GM12878 (cell line): Measurements from ENCODE around the gene PCBD1. TPM values are rescaled to one million over a fixed set of nuclear protein-coding genes. Genes with fewer than 3 reads are reported as not detected.

ENCODE experiments used
- ATF7 ChIP-seq: fragments of 450-650 bp; IDR thresholded peaks from 2 replicates; pipeline ENCODE4 v1.6.1; 2016; ENCODE audit warnings: low read depth, mild to moderate bottlenecking
- BMI1 ChIP-seq: fragments of 450-650 bp; IDR thresholded peaks from 2 replicates; pipeline ENCODE4 v1.6.1; 2016; ENCODE audit warnings: mild to moderate bottlenecking, moderate library complexity, borderline replicate concordance
- CBX3 ChIP-seq: fragments of 200-600 bp; sonication (generic); IDR thresholded peaks from 2 replicates; pipeline ENCODE4 v1.6.1; 2016; ENCODE audit warnings: low read depth, borderline replicate concordance
- CEBPZ ChIP-seq: fragments of 150-350 bp; IDR thresholded peaks from 2 replicates; pipeline ENCODE4 v1.6.1; 2016; ENCODE audit warnings: low read depth, low read length
- ESRRA ChIP-seq: IDR thresholded peaks from 2 replicates; pipeline ENCODE4 v1.6.1; 2012; ENCODE audit warnings: mild to moderate bottlenecking, low read length, improper control_type of control experiment
- EZH2 ChIP-seq: IDR thresholded peaks from 2 replicates; pipeline ENCODE4 v1.6.1; 2012; ENCODE audit warnings: low read depth, mild to moderate bottlenecking, control low read depth, inconsistent platforms, low read length, borderline replicate concordance; ENCODE audit not compliant: control insufficient read depth
- MTA3 ChIP-seq: IDR thresholded peaks from 2 replicates; pipeline ENCODE4 v1.6.1; 2012; ENCODE audit warnings: low read length, inconsistent platforms, borderline replicate concordance
- NKRF ChIP-seq: fragments of 450-650 bp; conservative IDR thresholded peaks from 2 replicates; pipeline ENCODE4 v1.6.1; 2017; ENCODE audit warnings: mild to moderate bottlenecking, moderate library complexity
- RUNX3 ChIP-seq: IDR thresholded peaks from 2 replicates; pipeline ENCODE4 v1.6.1; 2012; ENCODE audit warnings: low read length, inconsistent platforms
- SMAD5 ChIP-seq: IDR thresholded peaks from 2 replicates; pipeline ENCODE4 v1.6.1; 2016; ENCODE audit warnings: antibody characterized with exemption, low read depth
- SMC3 ChIP-seq: IDR thresholded peaks from 2 replicates; pipeline ENCODE4 v1.6.1; 2011; ENCODE audit warnings: low read length, improper control_type of control experiment, borderline replicate concordance
- ZNF217 ChIP-seq: fragments of 450-650 bp; IDR thresholded peaks from 2 replicates; pipeline ENCODE4 v1.6.1; 2017; ENCODE audit warnings: antibody characterized with exemption, mild to moderate bottlenecking
- ZNF274 ChIP-seq: IDR thresholded peaks from one replicate; pipeline ENCODE4 v1.8.0; 2011; ENCODE audit not compliant: insufficient read length, insufficient read depth
- polyA plus RNA-seq, 11 experiments: library from polyadenylated mRNA; depleted of rRNA in 4 of 11; unstranded in 6 of 11; stranded (reverse) in 5 of 11; fragments of >200 nt; fragmentation: Nextera tagmentation in 4 of 11; fragmentation: Illumina TruSeq in 1 of 11; extraction: Ambion mirVana in 4 of 11; extraction: Trizol in 1 of 11; gene quantifications; 1 replicate in 1 of 11; 2 replicates in 10 of 11; pipeline versions ENCODE4 v1.2.1 to v1.2.3, GENCODE V29; 2011 to 2016; ENCODE audit warnings: inconsistent platforms in 2 of 11, missing spikeins in 2 of 11, low read depth in 1 of 11
- total RNA-seq, 4 experiments: library from RNA; depleted of rRNA in 3 of 4; stranded (reverse); fragments of >200 nt in 3 of 4; fragmentation: Illumina TruSeq in 1 of 4; extraction: Trizol in 1 of 4; gene quantifications; 2 replicates each; pipeline versions ENCODE4 v1.2.1 to v1.2.3, GENCODE V29; 2013 to 2021

The PCBD1 gene
- total and polyA plus RNA-seq, 10 of the 15 experiments (the other 5 are each of a cell fraction or from before 2014, with no cell fraction given): 5.6 to 66.8 (median 34.2) TPM

- TF ChIP-seq CEBPZ: no peak
- TF ChIP-seq MTA3: no peak
- TF ChIP-seq ZNF274: no peak
- no peak for TF ChIP-seq ZNF217
- no peak for TF ChIP-seq BMI1
- TF ChIP-seq SMAD5: no peak
- TF ChIP-seq NKRF: no peak
- no peak for TF ChIP-seq CBX3
- no peak for TF ChIP-seq RUNX3
- no peak for TF ChIP-seq ESRRA
- no peak for TF ChIP-seq EZH2
- no peak for TF ChIP-seq ATF7
- TF ChIP-seq SMC3: no peak
Observed at GRCh38 chr10:70935125-70935625, 46.8 kb upstream of the PCBD1 start (continued).
